PC-3 (cell line): ENCODE measurements around the gene NRIP1.

Source experiments
- EZH2phosphoT487 ChIP-seq: fragments of 300-600 bp; sonication (generic); IDR thresholded peaks from 2 replicates; pipeline ENCODE4 v1.6.1; 2018; ENCODE audit warnings: mild to moderate bottlenecking, antibody characterized with exemption, low read length, borderline replicate concordance
- TF ChIP-seq, protein P1 (sequence below): fragments of 300-600 bp; sonication (generic); conservative IDR thresholded peaks from 2 replicates; pipeline ENCODE4 v1.5.1; 2017; ENCODE audit warnings: antibody characterized with exemption, low read depth, mild to moderate bottlenecking, low read length

DNA sequence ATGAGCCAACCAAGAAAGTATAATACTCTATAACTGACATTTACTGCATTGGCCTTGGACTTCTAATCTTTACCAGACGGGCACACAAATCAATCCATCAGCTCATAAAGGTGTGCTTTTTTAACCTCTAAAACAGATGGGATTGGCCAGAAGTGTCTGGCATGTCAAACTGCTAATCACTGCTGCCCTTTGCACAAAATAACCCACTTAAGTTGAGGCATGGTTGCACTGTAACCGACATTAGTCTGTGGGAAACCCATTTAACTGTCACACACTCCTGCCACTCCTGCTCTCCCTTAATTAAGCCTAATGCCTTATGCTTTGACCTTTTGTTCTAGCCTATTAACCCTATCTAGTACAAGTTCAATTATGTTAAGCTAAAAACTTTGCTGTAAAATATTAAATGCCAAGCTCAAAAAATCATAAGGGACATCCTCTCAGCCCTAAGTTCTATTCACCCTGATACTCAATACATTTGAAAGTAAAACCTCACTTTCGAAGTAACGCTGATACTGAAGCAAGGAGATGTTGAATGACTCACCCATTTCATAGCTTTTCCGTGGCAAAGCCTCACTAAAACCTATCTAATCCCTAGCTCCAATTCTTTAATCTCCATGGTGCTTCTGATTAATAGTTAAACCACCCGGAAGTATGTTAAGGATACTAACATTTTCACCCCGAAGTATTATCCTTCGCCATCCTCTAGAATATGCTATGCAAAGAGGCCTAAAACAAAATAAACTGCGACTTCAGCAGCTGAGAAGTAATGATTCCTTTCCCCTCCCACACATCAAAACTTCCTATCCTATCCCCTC, 12.9 kb downstream of the NRIP1 start:
- TF ChIP-seq, protein P1, sequence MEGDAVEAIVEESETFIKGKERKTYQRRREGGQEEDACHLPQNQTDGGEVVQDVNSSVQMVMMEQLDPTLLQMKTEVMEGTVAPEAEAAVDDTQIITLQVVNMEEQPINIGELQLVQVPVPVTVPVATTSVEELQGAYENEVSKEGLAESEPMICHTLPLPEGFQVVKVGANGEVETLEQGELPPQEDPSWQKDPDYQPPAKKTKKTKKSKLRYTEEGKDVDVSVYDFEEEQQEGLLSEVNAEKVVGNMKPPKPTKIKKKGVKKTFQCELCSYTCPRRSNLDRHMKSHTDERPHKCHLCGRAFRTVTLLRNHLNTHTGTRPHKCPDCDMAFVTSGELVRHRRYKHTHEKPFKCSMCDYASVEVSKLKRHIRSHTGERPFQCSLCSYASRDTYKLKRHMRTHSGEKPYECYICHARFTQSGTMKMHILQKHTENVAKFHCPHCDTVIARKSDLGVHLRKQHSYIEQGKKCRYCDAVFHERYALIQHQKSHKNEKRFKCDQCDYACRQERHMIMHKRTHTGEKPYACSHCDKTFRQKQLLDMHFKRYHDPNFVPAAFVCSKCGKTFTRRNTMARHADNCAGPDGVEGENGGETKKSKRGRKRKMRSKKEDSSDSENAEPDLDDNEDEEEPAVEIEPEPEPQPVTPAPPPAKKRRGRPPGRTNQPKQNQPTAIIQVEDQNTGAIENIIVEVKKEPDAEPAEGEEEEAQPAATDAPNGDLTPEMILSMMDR, result no peak
- no peak for TF ChIP-seq EZH2phosphoT487
